GM21367 (cell line): ENCODE measurements around the gene SCUBE1.
"Not testable (repeated sequence)": the region's sequence is repeated elsewhere in the genome, so short reads cannot be mapped to it uniquely, and the experiment has no call there.

ENCODE experiments used
- ATAC-seq: cut with Tn5 transposase; IDR thresholded peaks from one replicate; pipeline ENCODE4 v1.9.1; 2021; ENCODE audit not compliant: unreplicated experiment

SCUBE1 gene

GRCh38 chr22:43281394-43281793, 61.8 kb downstream of the SCUBE1 start:
- ATAC-seq = no peak

GRCh38 chr22:43280523-43280886, 62.7 kb downstream of the SCUBE1 start:
- ATAC-seq = not testable (repeated sequence)

GRCh38 chr22:43279867-43280522, 63.2 kb downstream of the SCUBE1 start:
- no peak for ATAC-seq

GRCh38 chr22:43277987-43278601, 65.1 kb downstream of the SCUBE1 start:
- ATAC-seq = no peak

- ATAC-seq = no peak
These were observed 66.1 kb downstream of the SCUBE1 start for GRCh38 chr22:43277091-43277490.

- no peak for ATAC-seq
These were observed 66.9 kb downstream of the SCUBE1 start for GRCh38 chr22:43276321-43276720.

GRCh38 chr22:43275545-43276317, 67.4 kb downstream of the SCUBE1 start:
- no peak for ATAC-seq

GRCh38 chr22:43274595-43275240, 68.5 kb downstream of the SCUBE1 start:
- no peak for ATAC-seq

- no peak for ATAC-seq
These were observed 69.2 kb downstream of the SCUBE1 start for GRCh38 chr22:43273902-43274484.

- ATAC-seq = no peak
These were observed 70.3 kb downstream of the SCUBE1 start for GRCh38 chr22:43272869-43273318.

GRCh38 chr22:43272301-43272700, 70.9 kb downstream of the SCUBE1 start:
- no peak for ATAC-seq

- ATAC-seq = no peak
These were observed 72.2 kb downstream of the SCUBE1 start for GRCh38 chr22:43270949-43271348.

GRCh38 chr22:43270314-43270908, 72.8 kb downstream of the SCUBE1 start:
- ATAC-seq = no peak

- no peak for ATAC-seq
These were observed 73.5 kb downstream of the SCUBE1 start for GRCh38 chr22:43269646-43270045.

- ATAC-seq = no peak
These were observed 73.9 kb downstream of the SCUBE1 start for GRCh38 chr22:43269246-43269645.

GRCh38 chr22:43267981-43268660, 75.1 kb downstream of the SCUBE1 start:
- no peak for ATAC-seq

- no peak for ATAC-seq
These were observed 75.7 kb downstream of the SCUBE1 start for GRCh38 chr22:43267332-43267980.

- no peak for ATAC-seq
These were observed 77.1 kb downstream of the SCUBE1 start for GRCh38 chr22:43266076-43266475.

- ATAC-seq = peak; percentile 58
These were observed 79.3 kb downstream of the SCUBE1 start for GRCh38 chr22:43263645-43264514.
